Measurements from ENCODE around the gene KRTAP5-8. TPM values are rescaled to one million over a fixed set of nuclear protein-coding genes. Genes with fewer than 3 reads are reported as not detected.
"Not testable (repeated sequence)": the region's sequence is repeated elsewhere in the genome, so short reads cannot be mapped to it uniquely, and the experiment has no call there.

KRTAP5-8 gene
- total RNA-seq, 4 donors from 2014 or later = 0.82 TPM; not detected in 3

DNA sequence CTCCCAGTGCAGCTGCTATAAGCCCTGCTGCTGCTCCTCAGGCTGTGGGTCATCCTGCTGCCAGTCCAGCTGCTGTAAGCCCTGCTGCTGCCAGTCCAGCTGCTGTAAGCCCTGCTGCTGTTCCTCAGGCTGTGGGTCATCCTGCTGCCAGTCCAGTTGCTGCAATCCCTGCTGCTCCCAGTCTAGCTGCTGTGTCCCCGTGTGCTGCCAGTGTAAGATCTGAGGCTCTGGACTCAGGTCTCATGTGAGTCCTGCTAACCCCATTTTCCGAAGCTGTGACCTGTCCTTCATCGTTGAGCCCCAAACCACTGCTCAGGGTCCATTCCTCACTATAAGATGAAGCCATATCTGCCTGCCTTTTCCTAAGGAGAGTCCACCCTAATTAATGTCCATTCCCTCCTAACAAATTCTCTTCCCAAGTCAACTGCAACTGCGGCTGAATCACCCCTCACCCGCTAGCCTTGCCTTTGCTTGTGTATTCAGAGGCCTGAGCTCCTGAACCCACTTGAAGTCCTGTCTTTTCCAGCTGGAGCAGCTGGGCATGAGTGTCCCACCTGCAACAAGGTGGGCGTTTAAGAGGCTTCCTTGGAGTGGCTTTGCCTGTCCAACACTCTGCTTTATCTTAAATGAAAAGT, 10.1 kb upstream of the KRTAP5-8 start:
- intact Hi-C loops (cut with DNase I; ENCODE audit: low total_unique reads) (no loop called here), in situ Hi-C loops (cut with MboI; ENCODE audit: low sequenced_read_pairs in 4 of 4) (no loop called here)
- Histone ChIP-seq H3K36me3 (no peaks in the 10 kb centered on the region), H3K27ac (no peak overlapping the region), H3K9me3 (no peaks in the 10 kb centered on the region), H3K4me1 (no peaks in the 10 kb centered on the region), H3K4me3 (no peak overlapping the region), H3K27me3 (no peaks in the 10 kb centered on the region)
- ATAC-seq = no peak
- DNase-seq = no peak
- TF ChIP-seq, protein P1, sequence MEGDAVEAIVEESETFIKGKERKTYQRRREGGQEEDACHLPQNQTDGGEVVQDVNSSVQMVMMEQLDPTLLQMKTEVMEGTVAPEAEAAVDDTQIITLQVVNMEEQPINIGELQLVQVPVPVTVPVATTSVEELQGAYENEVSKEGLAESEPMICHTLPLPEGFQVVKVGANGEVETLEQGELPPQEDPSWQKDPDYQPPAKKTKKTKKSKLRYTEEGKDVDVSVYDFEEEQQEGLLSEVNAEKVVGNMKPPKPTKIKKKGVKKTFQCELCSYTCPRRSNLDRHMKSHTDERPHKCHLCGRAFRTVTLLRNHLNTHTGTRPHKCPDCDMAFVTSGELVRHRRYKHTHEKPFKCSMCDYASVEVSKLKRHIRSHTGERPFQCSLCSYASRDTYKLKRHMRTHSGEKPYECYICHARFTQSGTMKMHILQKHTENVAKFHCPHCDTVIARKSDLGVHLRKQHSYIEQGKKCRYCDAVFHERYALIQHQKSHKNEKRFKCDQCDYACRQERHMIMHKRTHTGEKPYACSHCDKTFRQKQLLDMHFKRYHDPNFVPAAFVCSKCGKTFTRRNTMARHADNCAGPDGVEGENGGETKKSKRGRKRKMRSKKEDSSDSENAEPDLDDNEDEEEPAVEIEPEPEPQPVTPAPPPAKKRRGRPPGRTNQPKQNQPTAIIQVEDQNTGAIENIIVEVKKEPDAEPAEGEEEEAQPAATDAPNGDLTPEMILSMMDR (IDR thresholded peaks at IDR 0.05 in 4 of 5, conservative IDR thresholded peaks at IDR 0.05 in 1 of 5) = no peak
- TF ChIP-seq POLR2A (IDR thresholded peaks at IDR 0.05) = no peak

DNA sequence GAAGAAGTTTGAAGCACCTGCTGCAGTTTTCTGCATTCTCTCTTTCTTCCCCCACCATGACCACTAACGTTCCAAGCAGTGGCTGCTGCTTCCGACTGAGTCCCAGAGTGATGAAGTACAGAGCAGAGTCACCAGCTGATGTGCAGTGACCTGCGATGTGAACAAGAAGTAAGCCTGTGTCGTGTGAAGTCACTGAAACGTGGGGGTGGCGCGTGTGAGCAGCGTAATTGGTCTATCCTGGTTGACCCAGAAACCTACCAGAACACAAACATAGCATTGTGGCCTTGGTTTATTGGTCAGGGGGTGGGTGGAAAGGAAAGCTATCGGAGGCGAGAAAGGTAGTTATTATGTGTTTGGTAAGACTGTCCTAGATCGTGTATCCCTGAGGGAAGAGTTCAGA, 7.2 kb upstream of the KRTAP5-8 start:
- no peak for TF ChIP-seq POLR2A (IDR thresholded peaks at IDR 0.05)
- TF ChIP-seq, protein P1 (IDR thresholded peaks at IDR 0.05 in 4 of 5, conservative IDR thresholded peaks at IDR 0.05 in 1 of 5) = no peak

DNA sequence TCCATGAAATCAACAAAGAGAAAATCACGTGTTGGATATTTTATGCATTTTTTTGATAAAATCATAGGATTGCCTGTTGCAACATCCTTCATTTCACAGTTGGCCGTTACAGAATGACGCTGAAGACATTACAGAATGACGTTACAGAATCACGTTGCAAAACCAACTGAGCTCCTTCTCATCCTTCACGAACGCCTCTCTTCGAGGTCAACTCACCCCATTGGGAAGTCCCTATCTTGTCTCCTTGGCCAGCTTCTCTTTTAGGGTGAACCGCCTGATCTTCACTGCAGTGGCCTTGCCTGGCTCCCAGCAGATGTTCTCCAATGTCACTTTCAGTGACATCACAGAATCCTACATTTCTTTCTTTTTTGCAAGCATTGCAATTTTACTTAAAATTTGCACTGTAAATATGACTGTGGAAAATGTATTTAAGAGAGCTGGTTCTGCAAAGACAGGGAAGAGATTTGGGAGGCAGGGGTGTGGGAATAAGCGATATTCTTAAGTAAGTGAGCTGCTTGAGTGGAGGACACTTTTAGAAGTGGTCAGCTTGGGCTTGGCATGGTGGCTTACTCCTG, 5.7 kb upstream of the KRTAP5-8 start:
- in situ Hi-C loops (cut with MboI; ENCODE audit: low sequenced_read_pairs in 4 of 4) (no loop called here), intact Hi-C loops (cut with DNase I; ENCODE audit: low total_unique reads) (no loop called here)
- Histone ChIP-seq H3K27ac (no peak overlapping the region), H3K9me3 (no peaks in the 10 kb centered on the region), H3K4me3 (no peak overlapping the region), H3K36me3 (no peaks in the 10 kb centered on the region), H3K27me3 (no peaks in the 10 kb centered on the region), H3K4me1 (no peaks in the 10 kb centered on the region)
- TF ChIP-seq POLR2A (IDR thresholded peaks at IDR 0.05) = no peak
- TF ChIP-seq, protein P1 (IDR thresholded peaks at IDR 0.05 in 4 of 5, conservative IDR thresholded peaks at IDR 0.05 in 1 of 5) = no peak
- no peak for ATAC-seq
- DNase-seq = no peak

More for the DNA sequence above, 7.2 kb upstream of the KRTAP5-8 start:
- Histone ChIP-seq H3K27ac (no peak overlapping the region), H3K27me3 (no peaks in the 10 kb centered on the region), H3K9me3 (no peaks in the 10 kb centered on the region), H3K36me3 (no peaks in the 10 kb centered on the region), H3K4me3 (no peak overlapping the region), H3K4me1 (no peaks in the 10 kb centered on the region)
- intact Hi-C loops (cut with DNase I; ENCODE audit: low total_unique reads) = no loop called here
- in situ Hi-C loops (cut with MboI; ENCODE audit: low sequenced_read_pairs in 4 of 4) = no loop called here
- ATAC-seq = no peak
- DNase-seq = no peak

DNA sequence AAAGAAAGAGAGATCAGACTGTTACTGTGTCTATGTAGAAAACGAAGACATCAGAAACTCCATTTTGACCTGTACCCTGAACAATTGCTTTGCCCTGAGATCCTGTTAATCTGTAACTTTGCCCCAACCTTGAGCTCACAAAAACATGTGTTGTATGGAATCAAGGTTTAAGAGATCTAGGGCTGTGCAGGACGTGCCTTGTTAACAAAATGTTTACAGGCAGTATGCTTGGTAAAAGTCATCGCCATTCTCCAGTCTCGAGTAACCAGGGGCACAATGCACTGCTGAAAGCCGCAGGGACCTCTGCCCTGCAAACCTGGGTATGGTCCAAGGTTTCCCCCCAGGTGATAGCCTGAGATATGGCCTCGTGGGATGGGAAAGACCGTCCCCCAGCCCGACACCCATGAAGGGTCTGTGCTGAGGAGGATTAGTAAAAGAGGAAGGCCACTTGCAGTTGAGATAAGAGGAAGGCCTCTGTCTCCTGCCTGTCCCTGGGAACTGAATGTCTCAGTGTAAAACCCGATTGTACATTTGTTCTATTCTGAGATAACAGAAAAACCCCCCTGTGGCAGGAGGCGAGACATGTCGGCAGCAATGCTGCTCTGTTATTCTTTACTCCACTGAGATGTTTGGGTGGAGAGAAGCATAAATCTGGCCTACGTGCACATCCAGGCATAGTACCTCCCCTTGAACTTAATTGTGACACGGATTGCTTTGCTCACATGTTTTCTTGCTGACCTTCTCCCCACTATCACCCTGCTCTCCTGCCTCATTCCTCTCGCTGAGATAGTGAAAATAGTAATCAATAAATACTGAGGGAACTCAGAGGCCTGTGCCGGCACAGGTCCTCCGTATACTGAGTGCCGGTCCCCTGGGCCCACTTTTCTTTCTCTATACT, 2.9 kb upstream of the KRTAP5-8 start:
- in situ Hi-C loops (cut with MboI; ENCODE audit: low sequenced_read_pairs in 4 of 4); H3K9me3 ChIP-seq; H3K4me1 ChIP-seq; H3K27ac ChIP-seq; ATAC-seq; H3K4me3 ChIP-seq; intact Hi-C loops (cut with DNase I; ENCODE audit: low total_unique reads); DNase-seq; H3K27me3 ChIP-seq; H3K36me3 ChIP-seq: not testable (repeated sequence)

DNA sequence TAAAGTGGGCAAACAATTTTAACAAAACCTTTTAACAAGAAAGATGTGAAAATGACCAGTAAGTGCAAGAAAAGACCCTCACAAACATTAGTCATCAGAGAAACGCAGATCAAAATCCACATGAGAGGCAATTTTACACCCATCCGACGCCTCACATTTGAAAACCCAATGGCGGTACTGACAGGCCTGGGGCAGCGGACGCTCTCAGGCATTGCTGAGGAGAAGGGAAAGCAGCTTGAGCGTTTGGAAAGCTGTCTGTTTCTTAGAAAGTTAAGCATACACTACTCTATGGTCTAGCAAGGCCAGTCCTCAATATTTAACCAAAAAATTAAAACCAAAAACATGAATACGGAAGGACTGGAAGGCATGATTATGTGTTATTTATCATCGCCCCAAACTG, 2.0 kb upstream of the KRTAP5-8 start:
- Histone ChIP-seq H3K9me3 (no peaks in the 10 kb centered on the region), H3K27me3 (no peaks in the 10 kb centered on the region), H3K27ac (no peak overlapping the region), H3K4me1 (no peaks in the 10 kb centered on the region), H3K36me3 (no peaks in the 10 kb centered on the region), H3K4me3 (no peak overlapping the region)
- TF ChIP-seq, protein P1 (IDR thresholded peaks at IDR 0.05 in 4 of 5, conservative IDR thresholded peaks at IDR 0.05 in 1 of 5) = no peak
- TF ChIP-seq POLR2A (IDR thresholded peaks at IDR 0.05) = no peak
- in situ Hi-C loops (cut with MboI; ENCODE audit: low sequenced_read_pairs in 4 of 4) = no loop called here
- intact Hi-C loops (cut with DNase I; ENCODE audit: low total_unique reads) = no loop called here
- no peak for DNase-seq
- no peak for ATAC-seq

All from gastrocnemius medialis (tissue), 4 donors.